ENCODE data around the gene SPAG9. TPM values are rescaled to one million over a fixed set of nuclear protein-coding genes. Genes with fewer than 3 reads are reported as not detected.
"Not testable (repeated sequence)": the region's sequence is repeated elsewhere in the genome, so short reads cannot be mapped to it uniquely, and the experiment has no call there.

Gene SPAG9
- total RNA-seq, 1 experiment from 2014 or later: 89.6 TPM

DNA sequence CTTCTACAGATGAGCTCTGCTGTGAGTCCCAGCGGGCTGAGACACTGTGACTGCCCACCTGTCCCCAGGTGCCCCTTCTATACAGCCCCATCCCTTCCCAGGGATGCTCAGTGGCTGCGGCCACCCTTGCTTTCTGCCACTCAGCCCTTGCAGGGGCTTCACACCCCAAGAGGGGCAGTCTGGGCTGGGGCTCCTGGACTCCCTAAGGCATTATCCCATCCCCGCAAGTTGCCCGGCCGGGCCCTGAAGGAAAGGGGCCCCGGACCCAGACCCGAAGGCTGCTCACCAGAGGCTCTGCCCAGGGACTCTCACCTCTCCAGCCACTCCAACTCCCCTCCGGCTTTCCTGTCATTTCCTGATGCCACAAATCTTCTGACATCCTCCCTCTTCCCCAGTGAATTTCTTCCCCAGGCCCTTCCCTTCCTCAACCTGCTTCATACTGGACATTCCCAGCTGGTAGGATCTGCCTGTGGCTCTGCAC, 166.0 kb downstream of the SPAG9 start:
- DNase-seq (ENCODE audit: low read depth): no peak

DNA sequence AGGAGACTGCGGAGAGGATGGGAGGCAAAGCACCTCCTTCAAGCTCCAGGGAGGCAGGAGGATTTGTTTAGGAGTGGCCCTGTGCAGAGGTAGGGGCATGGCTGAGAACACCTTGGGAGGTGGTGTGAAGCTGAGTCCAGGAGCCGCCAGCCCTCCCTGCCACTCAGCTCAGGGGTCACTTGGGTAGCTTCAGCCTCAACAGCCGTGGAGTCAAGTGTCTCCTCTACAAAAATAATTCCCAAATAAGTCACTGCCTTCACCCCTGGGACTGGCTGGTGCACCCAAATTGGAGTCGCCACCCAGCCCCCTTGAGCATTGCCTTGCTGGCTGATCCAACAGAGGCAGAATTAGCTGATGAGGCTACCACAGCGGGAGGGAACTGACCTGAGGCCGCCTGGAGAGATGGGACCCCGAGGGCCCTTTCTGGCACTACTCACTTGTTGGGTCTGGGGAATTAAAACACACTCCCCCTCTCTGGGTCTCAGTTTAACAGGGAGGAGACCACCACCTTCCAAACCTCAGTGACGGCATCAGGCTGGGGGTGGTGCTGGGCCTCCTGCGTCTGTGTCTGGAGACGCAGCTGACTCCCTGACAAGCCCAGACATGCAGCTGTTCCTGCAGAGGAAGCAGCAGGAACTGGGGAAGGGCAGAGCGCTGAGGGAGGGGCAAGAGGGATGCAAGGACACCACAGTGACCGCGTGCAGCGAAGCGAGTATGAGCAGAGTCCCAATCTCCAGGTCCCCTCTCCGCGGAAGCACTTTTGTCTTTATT, 166.7 kb downstream of the SPAG9 start:
- peak; percentile 93 for DNase-seq (ENCODE audit: low read depth)

DNA sequence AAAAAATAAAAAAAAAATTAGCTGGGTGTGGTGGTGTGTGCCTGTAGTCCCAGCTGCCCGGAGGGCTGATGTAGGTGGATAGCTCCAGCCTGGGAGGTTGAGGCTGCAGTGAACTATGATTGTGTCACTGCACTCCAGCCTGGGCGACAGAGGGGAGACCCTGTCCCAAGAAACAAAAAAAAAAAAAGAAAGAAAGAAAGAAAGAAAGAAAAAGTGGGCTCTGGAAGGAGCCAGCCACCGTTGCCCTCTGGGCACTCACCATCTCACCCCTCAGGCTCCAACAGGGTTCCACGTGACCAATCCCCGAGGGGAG, 167.2 kb downstream of the SPAG9 start:
- DNase-seq (ENCODE audit: low read depth): no peak

DNA sequence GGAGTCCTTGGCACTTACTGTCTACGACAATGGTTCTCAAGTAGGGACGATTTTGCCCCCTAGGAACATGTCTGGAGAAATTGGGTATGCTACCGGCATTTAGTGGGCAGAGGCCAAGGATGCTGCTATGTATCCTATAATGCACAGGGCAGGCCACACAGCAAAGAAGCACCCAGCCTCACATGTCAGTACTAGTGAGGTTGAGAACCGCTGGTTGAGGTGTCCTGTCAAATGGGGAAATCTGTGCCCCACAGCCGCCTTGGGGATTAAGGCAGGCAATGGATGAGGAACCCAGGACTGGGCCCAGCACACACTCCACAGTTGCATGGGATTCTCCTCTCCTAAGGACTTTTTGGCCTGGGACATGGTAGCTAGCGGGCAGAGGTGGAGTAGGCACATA, 167.8 kb downstream of the SPAG9 start:
- no peak for DNase-seq (ENCODE audit: low read depth)

DNA sequence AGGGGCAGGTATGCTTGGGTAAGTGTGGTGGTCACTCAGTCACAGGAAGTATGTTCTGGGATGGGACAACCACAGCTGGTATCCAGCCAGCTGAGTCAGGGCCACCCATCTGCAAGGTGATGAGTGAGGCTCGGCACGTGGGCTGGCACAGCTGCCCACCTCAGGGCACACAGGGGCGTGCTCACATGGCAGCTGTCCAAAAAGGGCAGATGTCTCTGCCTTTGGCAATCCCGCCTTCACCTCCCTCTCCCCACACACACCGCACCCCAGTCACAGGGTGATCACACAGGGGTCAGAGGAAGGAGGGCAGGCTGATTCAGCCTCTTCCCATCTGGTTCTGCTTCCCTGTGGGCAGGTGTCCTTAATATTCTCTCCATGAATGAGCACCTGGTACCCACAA, 168.7 kb downstream of the SPAG9 start:
- peak; percentile 93 for DNase-seq (ENCODE audit: low read depth)

DNA sequence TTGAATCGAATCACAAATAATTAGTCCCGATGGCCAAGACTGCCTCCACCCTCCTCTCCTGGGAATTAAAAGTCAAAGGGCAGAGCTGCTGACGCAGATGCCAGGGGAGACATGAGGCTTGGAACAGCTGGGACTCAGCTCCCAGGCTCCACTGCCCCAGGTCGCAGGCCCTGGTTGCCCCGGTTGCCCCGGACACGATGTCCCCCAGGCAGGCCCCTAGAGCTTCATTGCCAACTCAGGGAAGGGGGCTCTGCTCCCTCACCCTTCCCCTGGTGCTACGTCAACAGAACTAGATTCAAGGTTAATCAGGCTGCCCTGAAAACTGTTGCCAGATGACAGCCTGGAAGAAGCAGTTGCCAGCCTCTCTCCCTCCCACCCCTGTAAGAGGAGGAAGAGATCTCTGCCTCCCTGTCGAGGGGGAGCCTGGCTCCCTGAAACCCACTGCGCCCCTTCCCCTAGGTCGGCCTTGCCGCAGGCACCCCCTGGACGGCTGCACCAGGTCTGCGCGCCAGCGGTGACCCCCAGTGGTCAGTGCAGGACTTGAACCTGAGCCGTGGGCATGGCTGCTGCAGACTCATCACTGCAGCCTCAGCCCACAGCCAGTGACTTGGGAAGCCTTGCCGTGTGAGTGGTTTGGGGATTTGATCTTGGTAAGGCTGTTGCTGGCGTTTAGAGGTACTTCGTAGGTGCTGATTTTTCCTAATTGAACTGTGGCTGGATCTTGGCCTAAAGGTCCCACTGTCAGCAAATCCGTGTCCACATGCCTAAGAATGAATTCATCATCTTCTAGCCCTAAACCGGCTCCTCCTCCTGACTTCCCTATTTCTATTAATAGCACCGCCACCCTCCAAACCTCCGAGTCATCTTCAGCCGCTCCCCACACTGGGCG, 170.4 kb downstream of the SPAG9 start:
- peak; percentile 92 for DNase-seq (ENCODE audit: low read depth)

DNA sequence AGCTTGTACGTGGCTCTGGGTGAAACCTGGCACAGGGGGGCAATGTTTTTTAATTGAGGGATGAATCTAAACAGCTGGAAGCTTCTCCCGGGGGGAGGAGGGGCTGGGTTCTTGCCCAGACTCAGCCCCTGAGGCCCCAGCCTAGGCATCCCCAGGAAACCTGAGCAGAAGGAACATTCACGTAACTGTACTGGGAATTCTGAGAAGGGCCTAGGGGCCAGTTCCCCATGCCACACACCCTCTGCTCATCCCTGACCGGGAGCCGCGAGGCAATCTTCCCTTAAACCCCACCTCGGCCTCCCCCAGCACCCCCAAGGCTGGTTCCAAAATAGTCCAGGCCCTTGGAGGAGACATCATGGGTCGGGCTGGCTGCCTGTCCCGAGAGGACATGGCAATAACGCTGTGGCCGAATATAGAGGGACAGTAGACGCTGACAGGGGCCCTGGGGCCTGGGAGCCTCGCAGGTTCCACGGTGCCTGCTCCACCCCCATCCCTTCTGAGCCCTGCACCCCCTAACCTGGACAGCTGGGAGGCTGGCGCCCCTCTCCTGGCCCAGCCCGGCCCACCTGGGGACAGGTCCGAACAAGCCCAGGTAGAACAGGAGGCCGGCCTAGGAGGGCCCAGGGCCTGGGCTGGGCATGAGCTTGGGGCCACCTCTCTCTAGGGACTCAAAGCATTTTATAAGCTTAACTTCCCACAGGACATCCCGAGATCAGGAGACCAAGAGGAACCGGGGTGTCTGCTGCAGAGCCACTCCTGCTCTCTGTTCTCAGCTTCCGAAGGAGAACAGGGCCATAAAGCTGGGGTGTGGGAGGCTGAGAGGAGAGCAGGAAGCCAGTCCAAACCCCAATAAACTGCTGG, 171.3 kb downstream of the SPAG9 start:
- DNase-seq (ENCODE audit: low read depth): peak; percentile 41

DNA sequence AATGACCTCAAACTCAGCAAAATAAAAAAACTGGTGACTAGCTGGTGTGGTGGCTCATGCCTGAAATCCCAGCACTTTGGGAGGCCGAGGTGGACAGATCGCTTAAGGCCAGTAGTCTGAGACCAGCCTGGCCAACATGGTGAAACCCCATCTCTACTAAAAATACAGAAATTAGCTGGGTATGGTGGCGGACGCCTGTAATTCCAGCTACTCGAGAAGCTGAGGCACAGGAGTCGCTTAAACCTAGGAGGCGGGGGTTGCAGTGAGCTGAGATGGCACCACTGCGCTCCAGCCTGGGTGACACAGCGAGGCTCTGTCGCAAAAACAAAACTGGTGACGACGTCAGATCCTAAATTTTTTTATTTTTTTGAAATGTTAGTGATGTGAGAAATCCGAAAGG, 172.0 kb downstream of the SPAG9 start:
- DNase-seq (ENCODE audit: low read depth): no peak

DNA sequence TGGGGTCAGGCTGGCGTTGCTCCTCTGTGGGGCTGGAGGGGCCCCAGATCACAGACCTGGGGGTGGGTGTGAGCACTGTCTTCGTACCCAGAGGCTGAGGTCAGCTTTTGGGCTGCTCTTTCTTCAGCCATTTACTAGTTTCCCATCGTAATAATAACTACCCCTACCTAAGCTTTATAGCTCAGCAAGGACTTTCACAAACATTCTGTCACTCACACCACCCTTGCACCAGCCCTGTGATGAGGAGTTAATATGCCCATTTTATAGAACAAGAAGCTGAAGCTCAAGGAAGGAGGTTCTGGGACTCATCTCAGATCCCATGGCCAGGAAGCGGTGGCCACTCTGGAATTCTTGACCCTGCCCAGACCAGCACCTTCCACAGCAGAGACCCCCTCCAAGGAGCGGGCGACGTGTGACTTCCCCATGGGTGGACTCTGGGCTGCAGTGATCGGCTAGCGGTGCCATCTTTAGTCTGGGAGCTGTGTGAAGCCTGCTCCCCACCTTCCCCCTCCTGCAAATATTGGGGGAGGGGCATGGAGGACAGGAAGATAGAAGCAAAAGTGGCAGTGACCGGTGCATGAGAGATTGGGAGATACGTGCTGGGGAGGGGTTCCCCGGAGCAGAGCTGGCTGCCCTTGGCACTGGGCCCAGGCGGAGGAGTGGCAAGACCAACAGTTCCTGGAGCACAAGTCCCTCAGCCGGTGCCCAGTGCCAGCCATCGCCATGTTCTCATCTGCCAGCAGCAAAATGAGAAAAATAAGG, 172.7 kb downstream of the SPAG9 start:
- no peak for DNase-seq (ENCODE audit: low read depth)

DNA sequence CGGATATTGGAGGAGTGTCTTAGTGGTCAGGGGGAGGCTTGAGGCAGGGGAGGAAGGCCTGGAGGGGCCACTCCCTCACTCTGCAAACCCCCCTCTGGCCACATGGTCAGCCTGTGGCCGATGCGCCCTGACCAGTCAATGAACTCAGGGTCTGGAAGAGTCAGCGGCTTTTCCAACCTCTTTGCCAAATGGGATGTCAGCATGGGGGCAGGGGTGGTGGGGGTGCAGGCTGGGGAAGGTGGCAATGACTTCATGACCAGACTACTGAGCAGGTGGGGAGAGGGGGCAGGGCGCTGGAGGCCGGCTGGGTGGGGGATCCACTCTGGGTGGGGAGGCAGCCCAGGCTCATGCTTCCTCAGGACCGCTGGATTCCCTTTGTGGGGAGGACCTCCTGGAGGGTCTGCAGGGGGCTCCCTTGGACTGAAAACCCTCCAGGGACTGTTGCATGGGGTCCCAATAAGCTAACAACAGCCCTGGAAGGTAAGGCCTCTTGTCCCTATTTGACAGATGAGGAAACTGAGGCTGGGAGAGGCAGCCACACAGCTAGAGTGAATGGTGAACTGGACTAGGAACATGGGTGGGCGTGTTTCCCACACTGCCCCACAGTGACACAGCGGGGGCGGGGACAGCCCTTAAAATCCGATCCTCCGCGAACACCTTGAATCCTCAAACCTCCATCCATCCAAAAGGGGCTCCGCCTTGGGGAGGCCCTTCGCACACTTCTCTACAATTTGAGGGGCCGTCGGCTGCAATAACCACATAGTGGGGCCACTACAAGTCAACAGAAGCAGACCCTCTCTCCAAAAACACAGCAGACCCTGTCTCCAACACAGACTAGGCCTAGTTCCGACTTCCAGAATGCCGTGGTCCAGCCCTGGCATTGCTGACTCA, 173.5 kb downstream of the SPAG9 start:
- DNase-seq (ENCODE audit: low read depth): no peak

DNA sequence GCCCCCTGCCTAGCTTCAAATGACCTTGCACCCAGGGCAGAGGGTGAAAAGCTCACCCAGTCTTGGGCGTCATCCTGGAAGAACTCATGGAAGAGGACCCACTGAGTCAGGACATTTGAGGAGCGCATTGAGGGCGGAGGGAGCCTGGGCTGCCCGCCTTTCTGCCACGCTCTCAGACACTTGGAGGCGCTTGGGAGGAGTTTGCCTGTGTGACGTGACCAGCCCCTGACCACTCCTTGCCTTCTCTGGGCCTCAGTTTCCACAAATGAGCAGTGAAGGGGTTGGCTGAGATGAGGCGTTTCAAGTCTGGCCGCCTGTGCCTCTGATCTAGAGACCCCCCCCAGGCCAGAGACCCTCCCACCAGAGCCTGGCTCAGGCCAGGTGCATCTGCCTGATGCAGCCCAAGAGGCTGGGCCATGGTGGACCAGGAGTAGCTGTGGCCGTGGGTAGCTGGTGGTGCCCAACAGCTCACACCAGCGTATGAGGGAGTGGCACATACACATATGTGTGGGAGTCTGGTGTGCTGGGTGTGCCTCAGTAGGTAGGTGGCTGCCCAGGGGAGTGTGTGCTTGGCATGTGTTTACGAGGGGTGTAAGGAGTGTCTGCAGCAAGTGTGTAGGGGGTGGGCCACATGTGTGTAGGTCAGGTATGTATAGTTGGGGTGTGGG, 174.3 kb downstream of the SPAG9 start:
- no peak for DNase-seq (ENCODE audit: low read depth)

DNA sequence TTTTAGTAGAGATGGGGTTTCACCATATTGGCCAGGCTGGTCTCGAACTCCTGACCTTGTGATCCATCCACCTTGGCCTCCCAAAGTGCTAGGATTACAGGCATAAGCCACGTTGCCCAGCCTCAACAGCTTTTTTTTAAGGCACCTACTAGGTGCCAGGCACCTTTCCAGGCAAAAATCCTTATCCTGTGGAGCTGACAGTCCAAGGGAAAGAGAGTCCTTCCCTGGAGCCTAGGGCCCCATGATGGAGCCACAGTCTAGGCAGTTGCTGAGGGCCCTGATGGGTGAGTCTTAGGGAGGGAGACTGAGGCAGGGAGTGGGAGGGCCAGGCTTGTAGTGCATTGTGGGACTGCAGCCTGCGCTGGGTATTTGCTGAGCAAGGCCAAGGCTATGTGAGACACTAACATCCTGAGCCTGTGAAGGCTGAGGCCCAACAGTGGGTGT, 174.9 kb downstream of the SPAG9 start:
- no peak for DNase-seq (ENCODE audit: low read depth)

DNA sequence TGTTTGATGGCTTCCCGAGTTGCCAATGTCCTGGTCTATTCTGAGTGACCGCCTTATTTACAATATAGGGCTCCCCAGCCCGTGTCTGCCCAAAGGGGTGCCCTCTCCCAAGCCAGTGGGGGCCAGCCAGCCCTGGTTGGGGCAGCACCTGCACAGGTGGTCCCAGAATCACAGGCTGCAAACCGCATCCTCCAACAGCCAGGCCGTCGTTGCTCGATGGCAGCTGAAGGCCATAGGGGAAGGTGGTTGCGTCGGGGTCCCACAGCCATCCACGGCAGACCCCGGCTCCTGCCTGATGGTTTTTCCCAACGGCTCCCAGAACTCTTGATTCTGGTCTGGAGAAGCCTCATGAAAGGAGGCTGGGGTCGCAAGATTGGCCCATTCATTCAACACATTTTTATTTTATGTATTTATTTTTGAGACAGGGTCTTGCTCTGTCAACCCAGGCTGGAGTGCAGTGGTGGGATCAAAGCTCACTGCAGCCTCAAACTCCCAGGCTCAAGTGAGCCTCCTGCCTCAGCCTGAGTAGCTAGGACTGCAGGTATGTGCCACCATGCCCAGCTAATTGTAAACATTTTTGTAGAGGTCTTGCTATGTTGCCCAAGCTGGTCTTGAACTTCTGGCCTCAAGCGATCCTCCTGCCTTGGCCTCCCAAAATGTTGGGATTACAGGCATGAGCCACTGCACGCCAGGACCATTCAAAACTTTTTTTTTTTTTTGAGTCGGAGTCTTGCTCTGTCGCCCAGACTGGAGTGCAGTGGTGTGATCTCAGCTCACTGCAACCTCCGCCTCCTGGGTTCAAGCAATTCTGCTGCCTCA, 175.6 kb downstream of the SPAG9 start:
- DNase-seq (ENCODE audit: low read depth): no peak

DNA sequence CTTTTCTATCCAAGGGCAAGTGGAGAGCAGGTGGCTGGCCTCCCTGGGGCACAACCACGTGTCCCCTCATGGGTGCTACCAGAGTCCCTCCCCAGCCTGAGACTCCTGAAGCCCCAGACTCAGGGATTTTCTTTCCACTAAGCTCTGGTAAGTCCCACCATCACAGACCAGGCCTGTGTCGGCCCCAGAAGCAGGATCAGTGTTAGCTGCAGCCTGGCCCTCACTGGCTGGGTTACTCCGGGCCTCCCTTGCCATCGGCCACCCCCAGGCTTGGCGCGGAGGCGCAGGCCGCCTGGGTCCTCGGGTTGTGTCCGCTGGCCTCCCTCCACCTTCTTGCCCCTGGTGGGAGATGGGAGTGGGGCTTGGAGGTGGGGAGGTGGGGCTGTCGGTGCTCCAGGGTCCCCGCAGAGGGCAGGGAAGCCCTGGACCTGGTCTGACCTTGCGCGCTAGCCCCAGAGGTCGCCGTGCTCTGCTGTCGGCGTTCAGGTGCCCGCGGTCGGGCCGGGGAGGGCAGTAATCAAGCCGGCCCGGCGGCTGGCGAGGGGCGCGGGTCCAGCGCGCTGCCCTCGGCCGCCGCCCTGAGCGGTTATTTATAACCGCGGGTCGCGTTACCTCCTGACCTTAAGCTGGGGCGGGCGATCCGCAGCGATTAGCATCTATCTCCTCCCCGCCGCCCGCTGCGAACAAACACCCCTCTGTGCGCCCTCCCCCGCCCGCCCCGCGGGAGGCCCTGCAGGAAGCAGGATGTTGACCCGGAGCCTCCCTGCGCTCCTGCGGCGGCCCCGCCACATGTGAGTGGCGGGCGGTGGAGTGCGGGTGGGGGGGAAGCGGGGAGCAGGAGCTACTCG, 176.4 kb downstream of the SPAG9 start:
- no peak for DNase-seq (ENCODE audit: low read depth)

DNA sequence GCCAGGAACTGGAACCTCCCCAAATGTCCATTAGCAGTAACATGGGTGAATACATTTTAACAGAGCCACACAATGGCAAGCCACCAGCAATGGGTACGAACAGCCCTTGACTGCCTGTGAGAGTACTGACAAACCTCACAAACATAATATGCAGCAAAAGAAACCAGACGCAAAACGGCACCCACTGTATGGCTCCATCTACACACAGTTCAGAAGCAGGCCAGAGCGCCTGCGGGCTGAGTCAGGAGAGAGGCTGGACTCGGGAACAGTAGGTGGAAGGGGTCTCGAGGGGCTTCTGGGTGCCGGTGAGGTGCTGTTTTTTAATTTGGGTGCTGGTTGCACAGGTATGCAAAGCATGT, 177.1 kb downstream of the SPAG9 start:
- no peak for DNase-seq (ENCODE audit: low read depth)

DNA sequence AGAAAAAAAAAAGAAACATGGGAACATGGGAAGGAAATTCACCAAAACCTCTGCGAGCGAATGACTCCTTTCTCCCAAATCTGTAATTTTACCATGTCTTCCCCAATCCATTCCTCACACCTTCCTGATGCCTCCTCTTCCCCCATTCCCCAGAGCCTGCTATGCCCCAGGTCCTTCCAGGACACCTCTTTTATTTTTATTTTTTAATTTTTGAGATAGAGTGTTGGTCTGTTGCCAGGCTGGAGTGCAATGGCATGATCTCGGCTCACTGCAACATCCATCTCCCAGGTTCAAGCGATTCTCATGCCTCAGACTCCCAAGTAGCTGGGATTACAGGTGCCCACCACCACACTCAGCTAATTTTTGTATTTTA, 179.0 kb downstream of the SPAG9 start:
- not testable (repeated sequence) for DNase-seq (ENCODE audit: low read depth)

DNA sequence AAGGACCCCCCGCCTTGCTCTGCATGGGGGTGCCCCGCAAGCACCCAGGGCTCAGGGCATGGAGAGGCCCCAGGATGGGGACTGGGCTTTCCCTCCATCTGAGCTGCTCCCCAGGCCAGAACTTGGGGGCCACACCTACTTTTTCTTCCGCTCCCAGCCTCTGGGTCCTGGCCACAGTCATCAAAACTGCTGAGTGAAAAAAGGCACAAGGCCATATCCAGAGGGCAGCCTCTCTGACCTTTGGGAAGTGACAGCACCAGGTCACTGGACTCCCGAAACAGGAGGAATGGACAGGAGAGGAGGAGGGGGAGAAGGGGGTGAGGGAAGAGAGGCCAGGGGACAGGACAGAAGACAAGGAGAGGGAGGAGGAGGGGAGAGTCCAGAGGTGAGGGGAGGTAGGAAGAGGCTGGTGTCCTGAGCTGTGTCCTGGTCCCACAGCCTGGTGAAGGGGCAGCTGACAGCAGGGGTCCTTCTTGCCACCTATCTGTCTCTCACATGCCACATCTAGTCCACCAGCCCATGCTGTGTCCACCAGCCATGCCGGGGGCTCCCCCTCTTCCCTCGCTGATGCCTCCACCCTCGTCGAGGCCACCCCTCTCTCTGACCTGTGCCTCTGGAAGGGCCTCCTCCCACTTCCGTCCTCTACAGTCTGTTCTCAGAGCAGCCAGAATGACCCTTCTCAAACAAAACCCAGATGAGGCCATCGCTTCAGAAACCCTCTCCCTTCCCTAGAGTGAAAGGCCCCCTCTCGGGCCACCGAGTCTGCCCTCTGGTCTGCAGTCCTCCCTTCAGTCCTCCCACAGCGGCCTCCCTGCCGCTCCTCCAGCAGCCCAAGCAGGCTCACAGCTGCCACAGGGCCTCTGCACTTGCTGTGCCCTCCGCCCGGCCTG, 180.6 kb downstream of the SPAG9 start:
- DNase-seq (ENCODE audit: low read depth): no peak
